ENCODE data around the gene CCBE1. TPM values are rescaled to one million over a fixed set of nuclear protein-coding genes. Genes with fewer than 3 reads are reported as not detected.

Gene CCBE1
- total RNA-seq, 1 experiment from 2014 or later, result 28.9 TPM

- BruUV-seq (replicated peaks), result no TSS peak
- ChIA-PET POLR2A (interaction anchor here (1.4 to 1.6 kb wide), 2 partner anchors 10 to 96 kb away, joined by 3 read pairs; no protein-coding TSS in a partner anchor), CTCF (interaction anchor here (1.3 to 5.5 kb wide), 6 partner anchors 9 to 225 kb away, joined by 4 to 44 read pairs (median 8); partner anchors contain the start of gene CCBE1)
- no peak overlapping the region for H3K27ac Mint-ChIP-seq (ENCODE audit: low read depth, unreplicated experiment)
- no peak overlapping the region for H3K4me3 Mint-ChIP-seq (ENCODE audit: unreplicated experiment)
- intact Hi-C loops (cut with micrococcal nuclease), result no loop called here
- H3K36me3 Mint-ChIP-seq (ENCODE audit: insufficient read depth, unreplicated experiment), result peaks cover 7% of the 10 kb centered on the region
- no peak for TF ChIP-seq CTCF (IDR thresholded peaks at IDR 0.05; ENCODE audit: unreplicated experiment)
- H3K4me1 Mint-ChIP-seq (ENCODE audit: insufficient read depth, unreplicated experiment), result no peaks in the 10 kb centered on the region
- H3K27me3 Mint-ChIP-seq (ENCODE audit: insufficient read depth, unreplicated experiment), result no peaks in the 10 kb centered on the region
- no peak for DNase-seq (ENCODE audit: unreplicated experiment)
- no peaks in the 10 kb centered on the region for H3K9me3 Mint-ChIP-seq (ENCODE audit: unreplicated experiment)
These were observed 12.4 kb downstream of the CCBE1 start for GRCh38 chr18:59684777-59685176.

- Mint-ChIP-seq H3K4me3 (ENCODE audit: unreplicated experiment) (no peak overlapping the region), H3K27me3 (ENCODE audit: insufficient read depth, unreplicated experiment) (no peaks in the 10 kb centered on the region)
- TF ChIP-seq CTCF (IDR thresholded peaks at IDR 0.05; ENCODE audit: unreplicated experiment), result no peak
These were observed 15.7 kb downstream of the CCBE1 start for GRCh38 chr18:59681521-59682004.

GRCh38 chr18:59681051-59681450 lies 16.2 kb downstream of the CCBE1 start:
- intact Hi-C loops (cut with micrococcal nuclease), result no loop called here
- Mint-ChIP-seq H3K9me3 (ENCODE audit: unreplicated experiment) (no peaks in the 10 kb centered on the region), H3K27ac (ENCODE audit: low read depth, unreplicated experiment) (no peak overlapping the region), H3K36me3 (ENCODE audit: insufficient read depth, unreplicated experiment) (peaks cover 7% of the 10 kb centered on the region), H3K4me3 (ENCODE audit: unreplicated experiment) (no peak overlapping the region), H3K27me3 (ENCODE audit: insufficient read depth, unreplicated experiment) (no peaks in the 10 kb centered on the region), H3K4me1 (ENCODE audit: insufficient read depth, unreplicated experiment) (no peaks in the 10 kb centered on the region)
- no peak for DNase-seq (ENCODE audit: unreplicated experiment)
- BruUV-seq (replicated peaks), result no TSS peak
- ChIA-PET CTCF (interaction anchor here (0.7 to 1.0 kb wide), 3 partner anchors 16 to 127 kb away, joined by 3 to 4 read pairs (median 3); partner anchors contain the start of gene CCBE1), POLR2A (interaction anchor here (0.7 kb wide), 1 partner anchor 9 kb away, joined by 3 read pairs; no protein-coding TSS in a partner anchor)
- TF ChIP-seq CTCF (IDR thresholded peaks at IDR 0.05; ENCODE audit: unreplicated experiment), result no peak

More at GRCh38 chr18:59681521-59682004, 15.7 kb downstream of the CCBE1 start:
- intact Hi-C loops (cut with micrococcal nuclease), result no loop called here
- H3K9me3 Mint-ChIP-seq (ENCODE audit: unreplicated experiment), result no peaks in the 10 kb centered on the region
- no peaks in the 10 kb centered on the region for H3K4me1 Mint-ChIP-seq (ENCODE audit: insufficient read depth, unreplicated experiment)
- POLR2A ChIA-PET, result interaction anchor here (0.7 kb wide), 1 partner anchor 9 kb away, joined by 3 read pairs; no protein-coding TSS in a partner anchor
- H3K36me3 Mint-ChIP-seq (ENCODE audit: insufficient read depth, unreplicated experiment), result peaks cover 7% of the 10 kb centered on the region
- no TSS peak for BruUV-seq (replicated peaks)
- CTCF ChIA-PET, result interaction anchor here (0.7 to 1.0 kb wide), 3 partner anchors 15 to 128 kb away, joined by 3 to 4 read pairs (median 3); partner anchors contain the start of gene CCBE1
- DNase-seq (ENCODE audit: unreplicated experiment), result no peak
- H3K27ac Mint-ChIP-seq (ENCODE audit: low read depth, unreplicated experiment), result no peak overlapping the region

- Mint-ChIP-seq H3K4me1 (ENCODE audit: insufficient read depth, unreplicated experiment) (peaks cover 5% of the 10 kb centered on the region), H3K27me3 (ENCODE audit: insufficient read depth, unreplicated experiment) (no peaks in the 10 kb centered on the region), H3K36me3 (ENCODE audit: insufficient read depth, unreplicated experiment) (peaks cover 4% of the 10 kb centered on the region), H3K27ac (ENCODE audit: low read depth, unreplicated experiment) (no peak overlapping the region), H3K4me3 (ENCODE audit: unreplicated experiment) (no peak overlapping the region), H3K9me3 (ENCODE audit: unreplicated experiment) (no peaks in the 10 kb centered on the region)
- TF ChIP-seq CTCF (IDR thresholded peaks at IDR 0.05; ENCODE audit: unreplicated experiment), result no peak
- DNase-seq (ENCODE audit: unreplicated experiment), result no peak
- POLR2A ChIA-PET, result no interaction called here
- intact Hi-C loops (cut with micrococcal nuclease), result no loop called here
- no TSS peak for BruUV-seq (replicated peaks)
- CTCF ChIA-PET, result interaction anchor here (1.2 to 2.6 kb wide), 5 partner anchors 9 to 146 kb away, joined by 3 to 12 read pairs (median 9); partner anchors contain the start of gene CCBE1
These were observed 21.9 kb downstream of the CCBE1 start for GRCh38 chr18:59675346-59675745.
